ENCODE results near the gene S1PR3.

- TF ChIP-seq ZFX (IDR thresholded peaks at IDR 0.05; ENCODE audit: borderline replicate concordance) = no peak
- TF ChIP-seq, protein P1, sequence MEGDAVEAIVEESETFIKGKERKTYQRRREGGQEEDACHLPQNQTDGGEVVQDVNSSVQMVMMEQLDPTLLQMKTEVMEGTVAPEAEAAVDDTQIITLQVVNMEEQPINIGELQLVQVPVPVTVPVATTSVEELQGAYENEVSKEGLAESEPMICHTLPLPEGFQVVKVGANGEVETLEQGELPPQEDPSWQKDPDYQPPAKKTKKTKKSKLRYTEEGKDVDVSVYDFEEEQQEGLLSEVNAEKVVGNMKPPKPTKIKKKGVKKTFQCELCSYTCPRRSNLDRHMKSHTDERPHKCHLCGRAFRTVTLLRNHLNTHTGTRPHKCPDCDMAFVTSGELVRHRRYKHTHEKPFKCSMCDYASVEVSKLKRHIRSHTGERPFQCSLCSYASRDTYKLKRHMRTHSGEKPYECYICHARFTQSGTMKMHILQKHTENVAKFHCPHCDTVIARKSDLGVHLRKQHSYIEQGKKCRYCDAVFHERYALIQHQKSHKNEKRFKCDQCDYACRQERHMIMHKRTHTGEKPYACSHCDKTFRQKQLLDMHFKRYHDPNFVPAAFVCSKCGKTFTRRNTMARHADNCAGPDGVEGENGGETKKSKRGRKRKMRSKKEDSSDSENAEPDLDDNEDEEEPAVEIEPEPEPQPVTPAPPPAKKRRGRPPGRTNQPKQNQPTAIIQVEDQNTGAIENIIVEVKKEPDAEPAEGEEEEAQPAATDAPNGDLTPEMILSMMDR (IDR thresholded peaks at IDR 0.05) = no peak
Measured at GRCh38 chr9:89022001-89022759, 30.9 kb downstream of the S1PR3 start.

Measured in 22Rv1 (cell line).